ENCODE measurements around the gene KCNJ12. TPM values are rescaled to one million over a fixed set of nuclear protein-coding genes. Genes with fewer than 3 reads are reported as not detected.
"Not testable (repeated sequence)": the region's sequence is repeated elsewhere in the genome, so short reads cannot be mapped to it uniquely, and the experiment has no call there.

The KCNJ12 gene
- total and polyA plus RNA-seq, 2 donors from 2014 or later = 3.1 to 3.4 TPM

DNA sequence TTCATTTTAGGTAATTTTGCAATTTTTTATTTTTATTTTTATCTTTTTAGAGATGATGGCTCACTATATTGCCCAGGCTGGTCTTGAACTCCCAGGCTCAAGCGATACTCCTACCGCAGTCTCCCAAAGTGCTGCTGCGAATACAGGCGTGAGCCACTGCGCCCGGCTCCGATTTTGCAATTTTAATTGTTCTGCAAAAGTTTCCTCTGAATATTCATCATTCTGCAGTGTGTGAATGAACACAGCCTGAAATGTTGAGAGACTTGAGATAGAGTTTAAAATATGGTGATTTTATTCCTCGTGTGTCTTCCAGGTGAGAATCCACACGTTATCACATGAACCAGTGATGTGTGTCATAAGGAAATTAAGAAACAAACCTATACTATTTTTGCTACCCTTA, 75.8 kb downstream of the KCNJ12 start:
- H3K9ac ChIP-seq (ENCODE audit: low read length in 3 of 3) = no peak overlapping the region
- intact Hi-C loops (cut with DNase I) = loop anchor here (10.0 kb wide), 1 partner anchor 63 kb away; no protein-coding TSS in a partner anchor
- no peak overlapping the region for H3K4me3 ChIP-seq (ENCODE audit: low read length in 3 of 3)
- H3K4me1 ChIP-seq (ENCODE audit: control insufficient read depth in 2 of 3, insufficient read depth in 2 of 3, low read depth in 1 of 3, low read length in 3 of 3) = no peaks in the 10 kb centered on the region
- H3K9me3 ChIP-seq (ENCODE audit: control insufficient read depth in 2 of 3, insufficient read depth in 1 of 3, low read length in 3 of 3) = no peaks in the 10 kb centered on the region
- H3K36me3 ChIP-seq (ENCODE audit: control insufficient read depth in 2 of 3, insufficient read depth in 3 of 3, low read length in 3 of 3) = no peaks in the 10 kb centered on the region
- no peak for DNase-seq
- H3K27ac ChIP-seq (ENCODE audit: low read depth in 2 of 2, low read length in 2 of 2) = no peak overlapping the region
- H3K27me3 ChIP-seq (ENCODE audit: control insufficient read depth, insufficient read depth, low read length) = no peaks in the 10 kb centered on the region
- no peak for TF ChIP-seq CTCF (IDR thresholded peaks at IDR 0.05; ENCODE audit: borderline replicate concordance, extremely low read depth, insufficient read depth)
- FAIRE-seq = no peak

DNA sequence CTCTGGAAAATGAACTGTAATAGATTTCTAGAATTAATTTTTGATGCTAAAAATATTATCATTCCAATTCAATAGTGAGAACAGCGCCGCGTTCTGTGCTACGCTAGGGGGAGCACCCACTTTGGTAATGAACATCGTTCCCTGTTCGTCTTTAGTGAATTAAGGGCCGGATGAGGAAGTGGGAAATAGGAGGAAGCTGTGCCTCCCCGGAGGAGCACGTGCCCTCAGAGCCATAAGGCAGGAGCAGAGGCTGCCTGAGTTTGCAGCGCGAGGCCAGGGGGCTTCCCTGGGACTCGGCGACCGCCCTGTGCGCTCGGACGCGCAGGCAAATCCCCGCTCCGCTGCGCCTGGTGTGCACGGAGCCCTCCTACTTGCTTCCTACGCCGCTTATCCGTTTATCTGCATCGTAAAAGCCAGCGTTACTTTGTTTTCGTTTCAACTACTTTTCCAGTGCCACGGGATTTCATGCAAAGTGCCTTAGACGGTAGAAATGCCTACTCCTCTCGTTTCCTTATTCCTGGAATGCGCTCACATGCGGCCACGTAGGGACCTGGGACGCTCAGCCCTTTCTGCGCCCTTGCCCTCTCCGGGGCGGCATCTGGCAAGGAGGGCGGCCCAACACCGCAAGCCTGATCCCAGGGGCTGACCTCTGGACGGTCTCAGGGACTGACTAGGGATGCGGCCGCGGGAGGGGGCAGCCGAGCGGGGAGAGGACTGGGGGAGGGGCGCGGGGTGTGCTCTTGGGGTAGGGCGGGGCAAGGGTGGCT, 76.4 kb downstream of the KCNJ12 start:
- DNase-seq = peak; percentile 74 to 89 (median 80)
- no peaks in the 10 kb centered on the region for H3K36me3 ChIP-seq (ENCODE audit: control insufficient read depth in 2 of 3, insufficient read depth in 3 of 3, low read length in 3 of 3)
- H3K27ac ChIP-seq (ENCODE audit: low read depth in 2 of 2, low read length in 2 of 2) = no peak overlapping the region
- H3K27me3 ChIP-seq (ENCODE audit: control insufficient read depth, insufficient read depth, low read length) = no peaks in the 10 kb centered on the region
- H3K9me3 ChIP-seq (ENCODE audit: control insufficient read depth in 2 of 3, insufficient read depth in 1 of 3, low read length in 3 of 3) = no peaks in the 10 kb centered on the region
- peaks cover 0 to 5% (median 0%) of the 10 kb centered on the region in 3 donors for H3K4me1 ChIP-seq (ENCODE audit: control insufficient read depth in 2 of 3, insufficient read depth in 2 of 3, low read depth in 1 of 3, low read length in 3 of 3)
- TF ChIP-seq CTCF (IDR thresholded peaks at IDR 0.05; ENCODE audit: borderline replicate concordance, extremely low read depth, insufficient read depth) = peak; percentile 50
- intact Hi-C loops (cut with DNase I) = loop anchor here (10.0 kb wide), 1 partner anchor 62 kb away; no protein-coding TSS in a partner anchor
- H3K4me3 ChIP-seq (ENCODE audit: low read length in 3 of 3) = peak overlapping the region; percentile 28 to 61 (median 35)
- H3K9ac ChIP-seq (ENCODE audit: low read length in 3 of 3) = no peak overlapping the region
- no peak for FAIRE-seq

DNA sequence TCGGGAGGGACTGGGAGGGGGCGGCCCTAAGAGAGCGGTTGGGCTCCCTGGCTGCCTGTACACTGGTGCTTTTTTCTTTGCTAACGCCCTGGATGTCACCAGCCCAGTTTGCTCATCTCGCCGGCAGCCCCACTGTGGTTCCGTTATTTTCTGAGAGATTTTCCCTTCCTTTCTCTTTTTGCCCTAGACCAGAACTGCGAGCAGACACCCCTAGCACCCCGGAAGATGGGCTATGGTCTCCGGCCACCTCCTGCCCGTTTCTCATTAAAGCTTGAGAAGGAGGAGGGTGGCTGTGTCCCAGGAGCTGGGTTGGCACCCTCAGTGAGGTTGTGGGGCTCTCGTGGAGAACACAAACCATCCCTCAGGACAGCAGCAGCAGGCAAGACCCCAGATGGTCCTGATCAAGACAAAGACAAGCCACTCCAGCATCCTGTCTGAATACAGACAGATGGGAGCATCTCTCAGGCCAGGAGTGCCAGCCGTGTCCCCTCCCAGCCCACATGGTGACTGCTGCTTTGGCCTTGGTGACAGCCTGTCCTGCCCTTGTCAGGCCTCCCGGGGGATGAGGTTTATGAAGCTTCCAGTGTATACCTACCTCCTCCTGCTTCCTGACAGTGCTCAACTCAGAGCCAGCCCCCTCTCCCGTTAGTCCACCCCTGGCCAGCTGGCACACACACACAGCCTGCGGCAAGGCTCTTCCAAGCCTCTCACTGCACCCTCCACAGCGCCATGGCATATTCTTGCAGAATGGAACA, 77.2 kb downstream of the KCNJ12 start:
- H3K9me3 ChIP-seq (ENCODE audit: control insufficient read depth in 2 of 3, insufficient read depth in 1 of 3, low read length in 3 of 3) = no peaks in the 10 kb centered on the region
- H3K4me1 ChIP-seq (ENCODE audit: control insufficient read depth in 2 of 3, insufficient read depth in 2 of 3, low read depth in 1 of 3, low read length in 3 of 3) = peaks cover 0 to 5% (median 0%) of the 10 kb centered on the region in 3 donors
- no peak for TF ChIP-seq CTCF (IDR thresholded peaks at IDR 0.05; ENCODE audit: borderline replicate concordance, extremely low read depth, insufficient read depth)
- no peak overlapping the region for H3K27ac ChIP-seq (ENCODE audit: low read depth in 2 of 2, low read length in 2 of 2)
- H3K36me3 ChIP-seq (ENCODE audit: control insufficient read depth in 2 of 3, insufficient read depth in 3 of 3, low read length in 3 of 3) = no peaks in the 10 kb centered on the region
- DNase-seq (peak in 2 of 5 donors; percentile 15 to 63), FAIRE-seq (no peak)
- no peak overlapping the region for H3K9ac ChIP-seq (ENCODE audit: low read length in 3 of 3)
- H3K27me3 ChIP-seq (ENCODE audit: control insufficient read depth, insufficient read depth, low read length) = no peaks in the 10 kb centered on the region
- intact Hi-C loops (cut with DNase I) = loop anchor here (10.0 kb wide), 1 partner anchor 61 kb away; no protein-coding TSS in a partner anchor
- no peak overlapping the region for H3K4me3 ChIP-seq (ENCODE audit: low read length in 3 of 3)

GRCh38 chr17:21454006-21454405, 77.8 kb downstream of the KCNJ12 start:
- intact Hi-C loops (cut with DNase I) = loop anchor here (10.0 kb wide), 1 partner anchor 61 kb away; no protein-coding TSS in a partner anchor
- not testable (repeated sequence) for H3K27ac ChIP-seq (ENCODE audit: low read depth in 2 of 2, low read length in 2 of 2); H3K36me3 ChIP-seq (ENCODE audit: control insufficient read depth in 2 of 3, insufficient read depth in 3 of 3, low read length in 3 of 3); H3K9ac ChIP-seq (ENCODE audit: low read length in 3 of 3); H3K4me3 ChIP-seq (ENCODE audit: low read length in 3 of 3); H3K9me3 ChIP-seq (ENCODE audit: control insufficient read depth in 2 of 3, insufficient read depth in 1 of 3, low read length in 3 of 3); H3K4me1 ChIP-seq (ENCODE audit: control insufficient read depth in 2 of 3, insufficient read depth in 2 of 3, low read depth in 1 of 3, low read length in 3 of 3); H3K27me3 ChIP-seq (ENCODE audit: control insufficient read depth, insufficient read depth, low read length); FAIRE-seq
- peak in 1 of 5 donors; percentile 37 for DNase-seq

All from kidney (tissue), 14 donors.